GM23338 (cell line): ENCODE measurements around the gene MYO18A.
A peak's percentile ranks its signal among the peaks of the same experiment; 100 is the strongest.

Experiments
- CREB1 ChIP-seq: fragments of 250-450 bp; sonication (Bioruptor Pico); IDR thresholded peaks from 2 replicates; pipeline ENCODE4 v1.5.0; 2020; ENCODE audit warnings: low read depth, mild to moderate bottlenecking, moderate library complexity
- EZH2 ChIP-seq: fragments of 200-600 bp; sonication (generic); IDR thresholded peaks from one replicate; pipeline ENCODE4 v1.8.0; 2017; ENCODE audit warnings: antibody characterized with exemption, mild to moderate bottlenecking, low read depth; ENCODE audit not compliant: unreplicated experiment
- EZH2phosphoT487 ChIP-seq: fragments of 200-600 bp; sonication (generic); IDR thresholded peaks from one replicate; pipeline ENCODE4 v1.8.1; 2018; ENCODE audit warnings: antibody characterized with exemption; ENCODE audit not compliant: unreplicated experiment
- JUNB ChIP-seq: IDR thresholded peaks from one replicate; pipeline ENCODE4 v1.6.1; 2016; ENCODE audit warnings: antibody characterized with exemption; ENCODE audit not compliant: unreplicated experiment
- NANOG ChIP-seq: IDR thresholded peaks from 2 replicates; pipeline ENCODE4 v1.6.1; 2016; ENCODE audit warnings: antibody characterized with exemption, borderline replicate concordance
- POLR2AphosphoS5 ChIP-seq: IDR thresholded peaks from 2 replicates; pipeline ENCODE4 v1.6.1; 2016; ENCODE audit warnings: antibody characterized with exemption, low read depth
- ZNF114 ChIP-seq: fragments of 250-450 bp; sonication (Bioruptor Pico); IDR thresholded peaks from 2 replicates; pipeline ENCODE4 v1.5.0; 2020; ENCODE audit warnings: mild to moderate bottlenecking, moderate library complexity
- TF ChIP-seq, protein P1 (sequence below), 2 experiments: fragments of 200-600 bp in 1 of 2; sonication (generic) in 1 of 2; conservative IDR thresholded peaks; 2 replicates each; pipeline versions ENCODE4 v1.5.1 to v1.6.1; 2016 to 2017; ENCODE audit warnings: antibody characterized with exemption in 2 of 2, low read depth in 2 of 2, mild to moderate bottlenecking in 2 of 2, moderate library complexity in 1 of 2
- TF ChIP-seq, protein P2 (sequence below): IDR thresholded peaks from one replicate; pipeline ENCODE4 v1.6.1; 2018; ENCODE audit warnings: antibody characterized with exemption; ENCODE audit not compliant: unreplicated experiment
- TF ChIP-seq, protein P3 (sequence below): fragments of 250-450 bp; sonication (Bioruptor Pico); IDR thresholded peaks from 2 replicates; pipeline ENCODE4 v1.5.0; 2020; ENCODE audit warnings: mild to moderate bottlenecking, moderate library complexity
- TF ChIP-seq, protein P4 (sequence below): IDR thresholded peaks from 2 replicates; pipeline ENCODE4 v1.6.1; 2016; ENCODE audit warnings: antibody characterized with exemption

DNA sequence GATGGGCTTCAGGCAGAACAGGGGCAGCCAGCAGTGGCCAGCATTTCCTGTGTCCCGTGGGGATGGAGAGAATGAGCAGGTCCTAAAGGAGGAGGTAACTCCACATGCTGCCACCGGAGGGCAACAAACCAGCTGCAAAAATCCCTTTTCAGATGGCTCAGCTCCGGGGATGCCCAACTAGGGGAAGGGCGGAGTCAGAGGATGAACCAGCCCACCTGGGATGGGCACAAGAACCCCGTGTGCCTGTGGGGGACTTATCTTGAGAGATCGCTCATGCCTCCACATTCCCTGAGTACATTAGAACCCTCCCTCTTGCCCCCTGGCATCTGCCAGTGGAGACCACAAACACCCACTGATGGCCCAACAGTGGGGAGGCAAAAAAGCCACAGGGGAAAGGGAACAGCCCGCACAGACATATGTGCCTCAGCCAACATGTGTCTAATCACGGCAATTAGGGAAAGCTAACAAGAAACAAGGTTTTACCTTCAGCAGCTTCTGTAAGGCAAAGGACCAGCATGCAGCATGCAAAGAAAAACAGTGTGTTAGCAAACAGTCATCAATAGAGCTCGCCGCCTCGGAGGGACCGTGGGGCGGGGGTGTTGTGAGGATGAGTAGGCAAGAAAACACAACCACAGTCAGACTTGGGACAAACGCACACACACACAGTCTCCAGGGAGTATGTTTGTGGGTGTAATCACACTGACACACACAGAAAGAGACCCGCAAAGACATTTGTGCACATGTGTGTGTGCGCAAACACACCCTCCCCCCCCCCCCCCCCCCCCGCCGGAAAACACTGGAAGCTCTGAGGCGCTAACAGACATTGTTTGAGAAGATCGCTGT, 64.0 kb downstream of the MYO18A start:
- TF ChIP-seq, protein P1, sequence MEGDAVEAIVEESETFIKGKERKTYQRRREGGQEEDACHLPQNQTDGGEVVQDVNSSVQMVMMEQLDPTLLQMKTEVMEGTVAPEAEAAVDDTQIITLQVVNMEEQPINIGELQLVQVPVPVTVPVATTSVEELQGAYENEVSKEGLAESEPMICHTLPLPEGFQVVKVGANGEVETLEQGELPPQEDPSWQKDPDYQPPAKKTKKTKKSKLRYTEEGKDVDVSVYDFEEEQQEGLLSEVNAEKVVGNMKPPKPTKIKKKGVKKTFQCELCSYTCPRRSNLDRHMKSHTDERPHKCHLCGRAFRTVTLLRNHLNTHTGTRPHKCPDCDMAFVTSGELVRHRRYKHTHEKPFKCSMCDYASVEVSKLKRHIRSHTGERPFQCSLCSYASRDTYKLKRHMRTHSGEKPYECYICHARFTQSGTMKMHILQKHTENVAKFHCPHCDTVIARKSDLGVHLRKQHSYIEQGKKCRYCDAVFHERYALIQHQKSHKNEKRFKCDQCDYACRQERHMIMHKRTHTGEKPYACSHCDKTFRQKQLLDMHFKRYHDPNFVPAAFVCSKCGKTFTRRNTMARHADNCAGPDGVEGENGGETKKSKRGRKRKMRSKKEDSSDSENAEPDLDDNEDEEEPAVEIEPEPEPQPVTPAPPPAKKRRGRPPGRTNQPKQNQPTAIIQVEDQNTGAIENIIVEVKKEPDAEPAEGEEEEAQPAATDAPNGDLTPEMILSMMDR (conservative IDR thresholded peaks at IDR 0.05; ENCODE audit: low read depth in 2 of 2), result peak; percentile 60 to 81
- TF ChIP-seq EZH2, result no peak
- TF ChIP-seq, protein P2, sequence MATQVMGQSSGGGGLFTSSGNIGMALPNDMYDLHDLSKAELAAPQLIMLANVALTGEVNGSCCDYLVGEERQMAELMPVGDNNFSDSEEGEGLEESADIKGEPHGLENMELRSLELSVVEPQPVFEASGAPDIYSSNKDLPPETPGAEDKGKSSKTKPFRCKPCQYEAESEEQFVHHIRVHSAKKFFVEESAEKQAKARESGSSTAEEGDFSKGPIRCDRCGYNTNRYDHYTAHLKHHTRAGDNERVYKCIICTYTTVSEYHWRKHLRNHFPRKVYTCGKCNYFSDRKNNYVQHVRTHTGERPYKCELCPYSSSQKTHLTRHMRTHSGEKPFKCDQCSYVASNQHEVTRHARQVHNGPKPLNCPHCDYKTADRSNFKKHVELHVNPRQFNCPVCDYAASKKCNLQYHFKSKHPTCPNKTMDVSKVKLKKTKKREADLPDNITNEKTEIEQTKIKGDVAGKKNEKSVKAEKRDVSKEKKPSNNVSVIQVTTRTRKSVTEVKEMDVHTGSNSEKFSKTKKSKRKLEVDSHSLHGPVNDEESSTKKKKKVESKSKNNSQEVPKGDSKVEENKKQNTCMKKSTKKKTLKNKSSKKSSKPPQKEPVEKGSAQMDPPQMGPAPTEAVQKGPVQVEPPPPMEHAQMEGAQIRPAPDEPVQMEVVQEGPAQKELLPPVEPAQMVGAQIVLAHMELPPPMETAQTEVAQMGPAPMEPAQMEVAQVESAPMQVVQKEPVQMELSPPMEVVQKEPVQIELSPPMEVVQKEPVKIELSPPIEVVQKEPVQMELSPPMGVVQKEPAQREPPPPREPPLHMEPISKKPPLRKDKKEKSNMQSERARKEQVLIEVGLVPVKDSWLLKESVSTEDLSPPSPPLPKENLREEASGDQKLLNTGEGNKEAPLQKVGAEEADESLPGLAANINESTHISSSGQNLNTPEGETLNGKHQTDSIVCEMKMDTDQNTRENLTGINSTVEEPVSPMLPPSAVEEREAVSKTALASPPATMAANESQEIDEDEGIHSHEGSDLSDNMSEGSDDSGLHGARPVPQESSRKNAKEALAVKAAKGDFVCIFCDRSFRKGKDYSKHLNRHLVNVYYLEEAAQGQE, result no peak
- no peak for TF ChIP-seq POLR2AphosphoS5
- TF ChIP-seq JUNB, result no peak
- TF ChIP-seq EZH2phosphoT487, result no peak
- no peak for TF ChIP-seq CREB1 (CRISPR knock-in tag)
- TF ChIP-seq, protein P3, sequence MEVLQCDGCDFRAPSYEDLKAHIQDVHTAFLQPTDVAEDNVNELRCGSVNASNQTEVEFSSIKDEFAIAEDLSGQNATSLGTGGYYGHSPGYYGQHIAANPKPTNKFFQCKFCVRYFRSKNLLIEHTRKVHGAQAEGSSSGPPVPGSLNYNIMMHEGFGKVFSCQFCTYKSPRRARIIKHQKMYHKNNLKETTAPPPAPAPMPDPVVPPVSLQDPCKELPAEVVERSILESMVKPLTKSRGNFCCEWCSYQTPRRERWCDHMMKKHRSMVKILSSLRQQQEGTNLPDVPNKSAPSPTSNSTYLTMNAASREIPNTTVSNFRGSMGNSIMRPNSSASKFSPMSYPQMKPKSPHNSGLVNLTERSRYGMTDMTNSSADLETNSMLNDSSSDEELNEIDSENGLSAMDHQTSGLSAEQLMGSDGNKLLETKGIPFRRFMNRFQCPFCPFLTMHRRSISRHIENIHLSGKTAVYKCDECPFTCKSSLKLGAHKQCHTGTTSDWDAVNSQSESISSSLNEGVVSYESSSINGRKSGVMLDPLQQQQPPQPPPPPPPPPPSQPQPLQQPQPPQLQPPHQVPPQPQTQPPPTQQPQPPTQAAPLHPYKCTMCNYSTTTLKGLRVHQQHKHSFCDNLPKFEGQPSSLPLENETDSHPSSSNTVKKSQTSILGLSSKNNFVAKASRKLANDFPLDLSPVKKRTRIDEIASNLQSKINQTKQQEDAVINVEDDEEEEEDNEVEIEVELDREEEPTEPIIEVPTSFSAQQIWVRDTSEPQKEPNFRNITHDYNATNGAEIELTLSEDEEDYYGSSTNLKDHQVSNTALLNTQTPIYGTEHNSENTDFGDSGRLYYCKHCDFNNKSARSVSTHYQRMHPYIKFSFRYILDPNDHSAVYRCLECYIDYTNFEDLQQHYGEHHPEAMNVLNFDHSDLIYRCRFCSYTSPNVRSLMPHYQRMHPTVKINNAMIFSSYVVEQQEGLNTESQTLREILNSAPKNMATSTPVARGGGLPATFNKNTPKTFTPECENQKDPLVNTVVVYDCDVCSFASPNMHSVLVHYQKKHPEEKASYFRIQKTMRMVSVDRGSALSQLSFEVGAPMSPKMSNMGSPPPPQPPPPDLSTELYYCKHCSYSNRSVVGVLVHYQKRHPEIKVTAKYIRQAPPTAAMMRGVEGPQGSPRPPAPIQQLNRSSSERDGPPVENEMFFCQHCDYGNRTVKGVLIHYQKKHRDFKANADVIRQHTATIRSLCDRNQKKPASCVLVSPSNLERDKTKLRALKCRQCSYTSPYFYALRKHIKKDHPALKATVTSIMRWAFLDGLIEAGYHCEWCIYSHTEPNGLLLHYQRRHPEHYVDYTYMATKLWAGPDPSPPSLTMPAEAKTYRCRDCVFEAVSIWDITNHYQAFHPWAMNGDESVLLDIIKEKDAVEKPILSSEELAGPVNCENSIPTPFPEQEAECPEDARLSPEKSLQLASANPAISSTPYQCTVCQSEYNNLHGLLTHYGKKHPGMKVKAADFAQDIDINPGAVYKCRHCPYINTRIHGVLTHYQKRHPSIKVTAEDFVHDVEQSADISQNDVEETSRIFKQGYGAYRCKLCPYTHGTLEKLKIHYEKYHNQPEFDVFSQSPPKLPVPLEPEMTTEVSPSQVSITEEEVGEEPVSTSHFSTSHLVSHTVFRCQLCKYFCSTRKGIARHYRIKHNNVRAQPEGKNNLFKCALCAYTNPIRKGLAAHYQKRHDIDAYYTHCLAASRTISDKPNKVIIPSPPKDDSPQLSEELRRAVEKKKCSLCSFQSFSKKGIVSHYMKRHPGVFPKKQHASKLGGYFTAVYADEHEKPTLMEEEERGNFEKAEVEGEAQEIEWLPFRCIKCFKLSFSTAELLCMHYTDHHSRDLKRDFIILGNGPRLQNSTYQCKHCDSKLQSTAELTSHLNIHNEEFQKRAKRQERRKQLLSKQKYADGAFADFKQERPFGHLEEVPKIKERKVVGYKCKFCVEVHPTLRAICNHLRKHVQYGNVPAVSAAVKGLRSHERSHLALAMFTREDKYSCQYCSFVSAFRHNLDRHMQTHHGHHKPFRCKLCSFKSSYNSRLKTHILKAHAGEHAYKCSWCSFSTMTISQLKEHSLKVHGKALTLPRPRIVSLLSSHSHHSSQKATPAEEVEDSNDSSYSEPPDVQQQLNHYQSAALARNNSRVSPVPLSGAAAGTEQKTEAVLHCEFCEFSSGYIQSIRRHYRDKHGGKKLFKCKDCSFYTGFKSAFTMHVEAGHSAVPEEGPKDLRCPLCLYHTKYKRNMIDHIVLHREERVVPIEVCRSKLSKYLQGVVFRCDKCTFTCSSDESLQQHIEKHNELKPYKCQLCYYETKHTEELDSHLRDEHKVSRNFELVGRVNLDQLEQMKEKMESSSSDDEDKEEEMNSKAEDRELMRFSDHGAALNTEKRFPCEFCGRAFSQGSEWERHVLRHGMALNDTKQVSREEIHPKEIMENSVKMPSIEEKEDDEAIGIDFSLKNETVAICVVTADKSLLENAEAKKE, result no peak
- TF ChIP-seq, protein P4, sequence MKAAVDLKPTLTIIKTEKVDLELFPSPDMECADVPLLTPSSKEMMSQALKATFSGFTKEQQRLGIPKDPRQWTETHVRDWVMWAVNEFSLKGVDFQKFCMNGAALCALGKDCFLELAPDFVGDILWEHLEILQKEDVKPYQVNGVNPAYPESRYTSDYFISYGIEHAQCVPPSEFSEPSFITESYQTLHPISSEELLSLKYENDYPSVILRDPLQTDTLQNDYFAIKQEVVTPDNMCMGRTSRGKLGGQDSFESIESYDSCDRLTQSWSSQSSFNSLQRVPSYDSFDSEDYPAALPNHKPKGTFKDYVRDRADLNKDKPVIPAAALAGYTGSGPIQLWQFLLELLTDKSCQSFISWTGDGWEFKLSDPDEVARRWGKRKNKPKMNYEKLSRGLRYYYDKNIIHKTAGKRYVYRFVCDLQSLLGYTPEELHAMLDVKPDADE, result no peak
- TF ChIP-seq NANOG, result no peak
- TF ChIP-seq ZNF114 (CRISPR knock-in tag), result no peak
